HG03025 (cell line): ENCODE results near the gene RBFOX2.
"Not testable (repeated sequence)": the region's sequence is repeated elsewhere in the genome, so short reads cannot be mapped to it uniquely, and the experiment has no call there.

Experiments
- ATAC-seq: cut with Tn5 transposase; IDR thresholded peaks from one replicate; pipeline ENCODE4 v1.9.1; 2021; ENCODE audit warnings: mild to moderate bottlenecking, moderate library complexity; ENCODE audit not compliant: unreplicated experiment, low FRiP score

RBFOX2 gene

DNA sequence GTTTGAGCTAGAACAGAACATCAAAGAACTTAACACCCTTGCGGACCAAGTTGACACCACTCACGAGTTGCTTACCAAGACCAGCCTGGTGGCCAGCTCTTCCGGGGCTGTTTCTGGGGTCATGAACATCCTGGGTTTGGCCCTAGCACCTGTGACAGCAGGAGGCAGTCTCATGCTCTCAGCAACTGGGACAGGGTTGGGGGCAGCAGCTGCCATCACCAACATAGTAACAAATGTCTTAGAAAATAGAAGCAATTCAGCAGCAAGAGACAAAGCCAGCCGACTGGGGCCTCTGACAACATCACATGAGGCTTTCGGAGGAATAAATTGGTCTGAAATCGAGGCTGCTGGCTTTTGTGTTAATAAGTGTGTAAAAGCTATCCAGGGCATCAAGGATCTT lies 302.2 kb downstream of the RBFOX2 start:
- ATAC-seq, result no peak

DNA sequence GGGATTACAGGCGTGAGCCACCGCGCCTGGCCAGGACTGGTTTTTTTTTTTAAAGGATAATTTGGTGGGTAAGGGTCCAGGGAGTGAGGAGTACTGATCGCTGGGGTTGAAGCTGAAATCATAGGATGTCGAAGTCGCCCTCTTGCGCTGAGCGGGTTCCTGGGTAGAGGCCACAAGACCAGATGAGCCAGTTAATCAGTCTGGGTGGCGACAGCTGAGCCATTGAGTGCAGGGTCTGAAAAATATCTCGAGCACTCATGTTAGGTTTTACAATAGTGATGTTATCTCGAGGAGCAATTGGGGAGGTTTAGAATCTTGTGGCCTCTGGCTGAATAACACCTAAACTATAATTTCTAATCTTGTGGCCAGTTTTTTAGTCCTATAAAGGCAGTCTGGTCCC lies 303.1 kb downstream of the RBFOX2 start:
- ATAC-seq, result no peak

DNA sequence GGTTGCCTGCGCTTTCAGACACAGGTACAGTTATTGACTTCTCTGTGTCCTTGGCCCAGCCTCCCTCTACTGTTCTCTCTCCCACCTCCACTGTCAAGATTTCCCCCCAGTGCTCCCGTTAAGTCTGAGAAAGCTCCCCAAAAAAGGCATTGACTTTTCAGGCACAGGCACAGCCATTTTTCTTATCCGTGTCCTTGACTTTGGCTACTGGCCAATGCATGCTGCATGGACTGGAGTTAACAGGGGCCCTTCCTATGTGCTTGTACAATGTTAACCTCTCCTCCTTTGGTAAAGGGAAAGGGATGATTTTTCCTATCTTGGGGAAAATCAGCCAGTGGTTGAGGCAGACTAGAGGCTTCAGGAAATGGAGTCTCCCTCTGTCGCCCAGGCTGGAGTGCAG lies 306.7 kb downstream of the RBFOX2 start:
- ATAC-seq, result no peak

DNA sequence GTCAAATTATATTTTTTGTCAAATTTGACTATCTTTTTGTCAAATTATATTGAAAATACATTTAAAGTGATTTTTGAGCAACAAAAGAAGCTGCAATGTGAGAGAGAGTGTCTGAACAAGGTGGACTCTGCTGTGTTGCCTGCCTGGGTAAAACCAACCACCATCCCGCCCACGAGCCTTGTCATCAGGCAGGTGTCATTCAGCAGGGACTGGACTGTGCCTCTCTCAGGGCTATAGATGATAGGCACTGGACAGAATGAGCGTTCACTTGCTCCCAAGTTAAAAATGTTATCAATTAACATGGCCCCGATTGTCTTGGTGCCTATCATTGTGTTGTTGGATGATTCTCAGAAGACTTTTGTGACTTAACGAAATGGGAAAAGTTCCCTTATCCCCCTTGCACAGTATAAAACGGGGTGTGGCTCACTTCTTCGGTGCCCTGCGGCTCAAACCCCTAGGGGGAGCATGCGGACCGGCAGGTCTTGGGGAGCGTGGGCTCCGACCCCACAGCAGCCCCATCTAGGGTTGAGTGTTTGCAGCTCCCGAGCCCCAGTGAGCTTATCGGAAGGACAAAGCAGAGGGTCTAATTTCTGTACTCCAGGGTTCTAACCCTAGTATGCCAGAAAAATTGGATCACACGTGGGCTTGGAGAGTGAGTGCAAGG lies 309.3 kb downstream of the RBFOX2 start:
- ATAC-seq, result no peak

DNA sequence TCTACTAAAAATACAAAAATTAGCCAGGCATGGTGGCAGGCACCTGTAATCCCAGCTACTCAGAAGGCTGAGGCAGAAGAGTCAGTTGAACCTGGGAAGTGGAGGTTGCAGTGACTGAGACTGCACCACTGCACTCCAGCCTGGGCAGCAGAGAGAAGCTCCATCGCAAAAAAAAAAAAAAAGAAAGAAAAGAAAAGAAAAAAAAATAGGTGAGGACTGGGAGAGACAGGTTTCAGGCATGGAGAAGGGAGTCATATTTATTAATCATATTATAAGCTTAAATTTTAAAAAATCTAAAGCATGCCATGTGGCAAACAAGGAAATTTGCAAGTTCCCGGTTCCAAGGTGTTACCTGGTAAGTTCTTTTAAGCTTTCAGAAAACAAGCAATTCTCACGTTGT lies 311.1 kb downstream of the RBFOX2 start, which contains the start of gene APOL5:
APOL5 (plus strand) TSS at position 301 of the 400 bp plus-strand sequence; CDS start at position 301, 0 bp downstream.
- ATAC-seq, result no peak

DNA sequence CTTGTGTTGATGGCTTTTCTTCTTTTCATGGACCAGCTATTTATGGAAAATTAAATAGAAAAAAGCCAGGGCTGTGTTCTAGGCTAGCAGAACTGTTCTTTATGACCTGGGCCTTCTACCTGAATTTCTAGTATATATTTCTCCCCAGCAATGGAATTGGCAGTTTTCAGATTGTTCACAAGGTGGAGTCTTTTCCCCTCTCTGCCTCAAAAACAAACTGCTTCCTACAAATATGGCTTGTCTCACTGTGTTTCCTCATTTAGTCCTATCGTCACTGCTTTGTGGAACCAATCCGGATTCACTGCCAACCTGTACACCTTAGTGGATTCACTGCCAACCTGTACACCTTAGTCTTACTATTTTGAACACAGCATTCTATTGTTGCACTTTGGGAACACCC lies 316.0 kb downstream of the RBFOX2 start:
- ATAC-seq, result no peak

DNA sequence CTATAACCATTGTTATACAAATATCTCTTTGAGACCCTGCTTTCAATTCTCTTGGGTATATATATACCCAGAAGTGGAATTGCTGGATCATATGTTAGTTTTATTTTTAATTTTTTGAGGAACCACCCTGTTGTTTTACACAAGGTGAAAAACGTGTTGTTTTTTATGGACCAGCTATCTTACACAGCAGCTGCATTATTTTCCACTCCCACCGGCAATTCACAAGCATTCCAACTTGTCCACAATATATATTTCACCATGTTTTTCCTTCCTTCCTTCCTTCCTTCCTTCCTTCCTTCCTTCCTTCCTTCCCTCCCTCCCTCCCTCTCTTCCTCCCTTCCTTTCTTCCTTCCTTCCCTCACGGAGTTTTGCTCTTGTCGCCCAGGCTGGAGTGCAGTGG lies 317.3 kb downstream of the RBFOX2 start:
- ATAC-seq, result no peak

DNA sequence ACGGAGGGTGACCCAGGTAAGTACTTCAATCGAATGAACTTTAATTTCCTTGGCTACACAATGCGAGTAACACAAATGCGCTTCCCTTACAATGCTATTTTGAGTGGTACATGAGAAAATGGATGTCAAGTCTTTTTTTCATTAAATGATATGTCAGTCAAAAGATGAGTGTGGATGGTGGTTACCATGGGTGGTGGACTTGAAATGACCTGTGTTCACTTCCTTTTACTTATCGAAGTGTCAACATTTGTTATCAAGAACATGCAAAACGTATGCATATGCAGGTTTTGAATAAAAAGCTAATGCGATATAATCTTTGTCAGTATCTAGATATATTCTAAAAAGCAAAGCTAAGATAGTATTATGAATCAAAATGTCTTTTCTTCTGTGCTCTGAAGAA lies 319.7 kb downstream of the RBFOX2 start:
- no peak for ATAC-seq

DNA sequence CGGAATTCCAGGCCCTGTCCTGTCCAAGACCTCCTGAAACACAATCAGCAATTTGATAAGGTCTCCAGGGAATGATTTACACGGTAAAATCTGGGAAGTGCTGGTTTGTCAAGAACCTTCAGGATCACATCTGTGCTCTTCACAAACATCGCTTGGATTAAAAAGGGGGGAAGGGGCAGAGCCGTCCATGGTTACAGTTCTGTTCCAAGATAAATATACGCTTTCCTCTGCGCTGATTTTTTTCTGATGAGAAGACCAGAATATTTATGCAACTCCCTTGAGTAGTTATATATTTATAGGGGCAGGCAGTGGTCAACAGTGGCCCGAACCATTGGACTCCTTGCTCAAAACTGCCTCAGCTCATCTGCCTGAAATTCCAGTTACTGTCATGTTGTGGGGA lies 320.2 kb downstream of the RBFOX2 start:
- ATAC-seq, result no peak

DNA sequence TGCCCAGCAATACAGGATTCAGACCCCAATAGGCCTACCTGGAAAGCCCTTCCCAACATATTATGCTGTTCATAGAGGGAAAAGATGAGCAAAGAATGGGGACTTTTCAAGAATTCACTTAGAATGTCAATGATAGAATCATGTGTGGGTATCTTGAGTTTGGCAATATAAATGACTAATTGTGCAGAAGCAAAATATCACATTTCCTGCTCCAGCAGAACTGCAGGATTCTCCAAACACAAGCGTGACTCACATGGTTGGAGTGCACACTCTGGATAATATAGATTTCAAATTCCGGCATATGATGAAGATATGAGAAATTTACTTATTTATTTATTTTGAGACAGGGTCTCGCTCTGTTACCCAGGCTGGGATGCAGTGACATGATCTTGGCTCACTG lies 323.5 kb downstream of the RBFOX2 start:
- ATAC-seq, result no peak

DNA sequence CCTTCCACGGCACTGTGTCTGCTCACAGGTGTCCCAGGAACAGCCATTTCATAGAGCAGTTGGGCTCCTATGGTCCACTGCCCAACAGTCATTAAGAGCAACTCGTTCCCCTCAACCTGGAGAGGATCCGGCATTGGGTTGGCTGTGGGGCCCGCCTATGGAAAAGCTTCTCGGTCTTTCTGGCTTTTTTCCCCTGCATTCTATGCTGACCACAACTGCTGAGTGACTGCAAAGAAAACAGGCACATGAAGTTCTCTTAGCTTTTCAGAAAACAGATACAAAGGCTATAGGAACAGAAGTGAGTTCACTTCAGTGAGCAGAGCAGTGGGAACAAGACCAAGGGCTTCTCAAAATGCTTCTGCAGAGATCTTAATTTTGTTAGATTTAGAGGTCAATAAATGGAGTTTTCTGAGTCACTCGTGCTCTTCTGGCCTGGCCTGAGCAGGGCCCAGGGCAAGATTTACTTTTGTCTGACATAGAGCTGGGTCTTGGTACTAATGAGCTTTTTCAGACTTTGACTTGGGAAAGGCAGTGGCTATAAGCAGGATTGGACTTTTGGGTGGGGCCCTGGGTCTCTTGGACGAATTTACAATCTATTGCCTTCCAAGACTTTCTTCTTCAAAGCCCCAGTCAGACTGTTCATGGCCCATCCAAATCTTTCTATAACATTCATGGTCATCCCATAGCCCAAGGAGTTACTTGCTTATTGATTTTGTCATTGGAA lies 324.6 kb downstream of the RBFOX2 start:
- no peak for ATAC-seq

DNA sequence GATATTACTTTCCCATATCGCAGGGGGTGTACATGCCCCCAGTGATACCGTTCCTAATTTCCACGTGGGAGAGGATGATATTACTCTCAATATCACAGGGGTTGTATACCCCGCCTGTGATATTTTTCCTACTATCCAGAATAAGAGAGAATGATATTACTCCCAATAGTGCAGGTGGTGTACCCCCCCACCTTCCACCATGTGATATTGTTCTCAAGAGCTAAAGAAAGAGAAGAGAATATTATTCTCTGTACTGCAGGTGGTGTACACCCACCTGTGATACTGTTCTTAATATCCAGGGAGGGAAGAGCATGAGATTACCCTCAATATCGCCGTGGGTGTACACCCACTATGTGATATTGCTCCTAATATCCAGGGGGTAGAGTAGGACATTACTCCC lies 328.8 kb downstream of the RBFOX2 start:
- not testable (repeated sequence) for ATAC-seq

DNA sequence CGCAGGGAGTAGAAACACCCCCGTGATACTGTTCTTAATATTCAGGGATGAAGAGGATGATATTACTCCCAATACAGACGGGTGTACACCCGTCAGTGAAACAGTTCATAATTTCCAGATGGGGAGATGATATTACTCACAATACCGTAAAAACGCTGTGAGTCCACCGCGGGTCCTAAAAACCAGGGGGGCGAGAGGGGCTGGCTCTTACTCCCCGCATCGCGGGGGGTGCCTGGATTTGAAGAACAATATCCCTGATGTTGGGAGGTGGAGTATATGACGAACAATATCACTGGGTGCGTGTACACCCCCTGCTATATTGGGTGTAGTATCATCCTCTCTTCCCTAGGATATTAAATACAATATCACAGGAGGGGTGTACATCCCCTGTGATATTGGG lies 331.5 kb downstream of the RBFOX2 start:
- no peak for ATAC-seq

DNA sequence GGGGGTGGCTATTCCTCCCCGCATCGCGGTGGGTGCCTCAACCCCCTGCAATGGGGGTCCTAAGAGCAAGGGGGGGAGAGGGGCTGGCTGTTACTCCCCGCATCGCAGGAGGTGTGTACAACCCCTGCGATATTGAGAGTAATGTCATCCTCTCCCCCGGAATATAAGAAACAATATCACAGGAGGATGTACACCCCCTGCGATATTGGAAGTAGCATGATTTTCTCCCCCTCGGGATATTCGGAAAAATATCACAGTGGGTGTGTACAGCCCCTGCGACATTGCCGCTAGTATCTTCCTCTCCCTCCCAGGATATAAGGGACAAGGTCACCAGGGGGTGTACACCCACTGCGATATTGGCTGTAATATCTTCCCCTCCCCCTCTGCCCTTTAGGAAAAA lies 333.4 kb downstream of the RBFOX2 start:
- ATAC-seq, result no peak

DNA sequence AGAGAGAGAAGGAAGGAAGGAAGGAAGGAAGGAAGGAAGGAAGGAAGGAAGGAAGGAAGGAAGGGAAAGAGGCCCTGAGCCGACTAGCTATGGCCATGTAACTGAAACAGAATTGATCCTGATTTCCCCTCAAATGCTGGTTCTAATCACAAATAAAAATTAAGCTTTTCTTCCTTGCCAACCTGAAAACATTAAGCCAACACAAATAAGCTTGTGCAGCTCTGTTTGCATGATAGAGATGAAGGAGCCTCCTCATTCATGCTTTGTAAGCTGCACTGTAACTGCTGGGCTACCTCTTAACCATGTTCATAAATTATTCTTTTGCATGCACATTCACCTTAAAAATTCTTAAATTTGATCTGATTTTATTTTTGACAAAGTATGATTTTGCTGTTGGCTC lies 338.6 kb downstream of the RBFOX2 start:
- no peak for ATAC-seq

DNA sequence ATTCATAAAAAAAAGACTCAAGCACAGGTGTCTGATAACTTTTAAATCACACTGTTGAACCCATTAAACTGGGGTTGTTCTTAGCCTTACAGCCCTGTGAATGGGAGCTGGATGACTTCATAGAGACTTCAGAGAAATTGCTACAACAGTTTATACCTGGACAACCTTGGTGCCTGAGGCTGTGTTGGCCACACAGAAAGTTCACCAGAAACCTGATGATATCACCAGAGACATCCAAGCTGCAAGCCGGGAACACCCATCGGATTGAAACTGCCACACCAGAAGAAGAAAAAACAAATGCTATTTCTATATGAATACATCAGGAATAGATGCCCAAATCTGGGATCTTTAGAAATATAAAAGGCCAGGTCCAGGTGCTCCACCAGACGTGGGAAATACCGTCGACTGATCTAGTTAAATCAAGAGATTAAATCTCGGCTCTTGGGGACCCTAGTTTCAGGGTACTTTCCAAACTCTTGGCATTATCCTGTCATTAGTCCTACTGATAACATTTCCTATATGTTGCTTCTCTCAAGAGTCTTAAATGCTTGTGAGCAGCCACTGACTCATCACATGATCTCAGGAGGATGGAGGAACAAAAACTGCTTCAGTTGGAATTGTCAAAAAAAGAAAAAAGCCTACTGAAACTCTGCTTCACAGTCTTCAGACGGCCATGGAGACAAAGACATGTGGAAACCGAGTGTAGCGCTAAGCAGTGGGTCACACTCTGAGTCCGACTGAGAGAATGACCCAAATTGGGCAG lies 339.5 kb downstream of the RBFOX2 start:
- ATAC-seq, result no peak
